ENCODE results near the gene LMF2. TPM values are rescaled to one million over a fixed set of nuclear protein-coding genes. Genes with fewer than 3 reads are reported as not detected.

The LMF2 gene
- total RNA-seq, 3 donors from 2014 or later = 35.7 to 54.9 (median 39.5) TPM

- Histone ChIP-seq H3K9me3 (no peaks in the 10 kb centered on the region), H3K27ac (peak overlapping the region; percentile 98 to 99), H3K36me3 (no peaks in the 10 kb centered on the region), H3K4me1 (no peaks in the 10 kb centered on the region), H3K4me3 (no peak overlapping the region), H3K27me3 (no peaks in the 10 kb centered on the region)
- intact Hi-C loops (cut with DNase I; ENCODE audit: low total_unique reads) = no loop called here
- no peak for TF ChIP-seq POLR2A (IDR thresholded peaks at IDR 0.05)
- TF ChIP-seq POLR2AphosphoS5 (IDR thresholded peaks at IDR 0.05) = no peak
- TF ChIP-seq CTCF (IDR thresholded peaks at IDR 0.05) = no peak
- DNase-seq (ENCODE audit: low spot score in 2 of 2) = no peak
These were observed 25.6 kb upstream of the LMF2 start for GRCh38 chr22:50532824-50533796.

GRCh38 chr22:50531962-50532674 lies 24.6 kb upstream of the LMF2 start:
- peak; percentile 86 to 90 for DNase-seq (ENCODE audit: low spot score in 2 of 2)
- intact Hi-C loops (cut with DNase I; ENCODE audit: low total_unique reads) = no loop called here
- TF ChIP-seq CTCF (IDR thresholded peaks at IDR 0.05) (no peak), POLR2A (IDR thresholded peaks at IDR 0.05) (peak; percentile 38), POLR2AphosphoS5 (IDR thresholded peaks at IDR 0.05) (peak in 2 of 3 donors; percentile 52 to 77)
- no peaks in the 10 kb centered on the region for H3K4me1 ChIP-seq
- no peaks in the 10 kb centered on the region for H3K9me3 ChIP-seq
- H3K4me3 ChIP-seq = peak overlapping the region; percentile 68 to 84 (median 68)
- H3K36me3 ChIP-seq = no peaks in the 10 kb centered on the region
- H3K27ac ChIP-seq = peak overlapping the region; percentile 98 to 99
- H3K27me3 ChIP-seq = no peaks in the 10 kb centered on the region

- Histone ChIP-seq H3K4me1 (peaks cover 0 to 2% of the 10 kb centered on the region in 2 donors), H3K27ac (peak overlapping the region; percentile 98 to 99), H3K4me3 (peak overlapping the region; percentile 68 to 84 (median 68)), H3K9me3 (no peaks in the 10 kb centered on the region), H3K27me3 (no peaks in the 10 kb centered on the region), H3K36me3 (no peaks in the 10 kb centered on the region)
- TF ChIP-seq CTCF (IDR thresholded peaks at IDR 0.05) (no peak), POLR2AphosphoS5 (IDR thresholded peaks at IDR 0.05) (no peak), POLR2A (IDR thresholded peaks at IDR 0.05) (no peak)
- intact Hi-C loops (cut with DNase I; ENCODE audit: low total_unique reads) = no loop called here
- DNase-seq (ENCODE audit: low spot score in 2 of 2) = peak; percentile 71 to 72
These were observed 24.1 kb upstream of the LMF2 start for GRCh38 chr22:50531546-50531961.

- Histone ChIP-seq H3K36me3 (no peaks in the 10 kb centered on the region), H3K27me3 (no peaks in the 10 kb centered on the region), H3K4me3 (peak overlapping the region; percentile 68 to 84 (median 68)), H3K9me3 (no peaks in the 10 kb centered on the region), H3K4me1 (peaks cover 0 to 4% of the 10 kb centered on the region in 2 donors), H3K27ac (peak overlapping the region; percentile 98 to 99)
- TF ChIP-seq CTCF (IDR thresholded peaks at IDR 0.05) (no peak), POLR2A (IDR thresholded peaks at IDR 0.05) (peak; percentile 93), POLR2AphosphoS5 (IDR thresholded peaks at IDR 0.05) (peak; percentile 17 to 92 (median 80))
- intact Hi-C loops (cut with DNase I; ENCODE audit: low total_unique reads) = loop anchor here (1.0 kb wide), 1 partner anchor 23 kb away; the partner anchor contains the start of gene NCAPH2
- peak; percentile 85 to 90 for DNase-seq (ENCODE audit: low spot score in 2 of 2)
These were observed 23.5 kb upstream of the LMF2 start for GRCh38 chr22:50530877-50531545.

Measured in breast epithelium (tissue), 4 donors.